Activated gamma-delta T cell treated with anti-CD3 and anti-CD28 coated beads, Interleukin-2, amount 50 U/mL, for 16 hours (primary cell): ENCODE measurements around the gene PNPLA1.

Experiments used
- DNase-seq: peaks from one replicate; pipeline ENCODE4 v3.0.0-alpha.2; 2020; ENCODE audit warnings: low read depth

The PNPLA1 gene

DNA sequence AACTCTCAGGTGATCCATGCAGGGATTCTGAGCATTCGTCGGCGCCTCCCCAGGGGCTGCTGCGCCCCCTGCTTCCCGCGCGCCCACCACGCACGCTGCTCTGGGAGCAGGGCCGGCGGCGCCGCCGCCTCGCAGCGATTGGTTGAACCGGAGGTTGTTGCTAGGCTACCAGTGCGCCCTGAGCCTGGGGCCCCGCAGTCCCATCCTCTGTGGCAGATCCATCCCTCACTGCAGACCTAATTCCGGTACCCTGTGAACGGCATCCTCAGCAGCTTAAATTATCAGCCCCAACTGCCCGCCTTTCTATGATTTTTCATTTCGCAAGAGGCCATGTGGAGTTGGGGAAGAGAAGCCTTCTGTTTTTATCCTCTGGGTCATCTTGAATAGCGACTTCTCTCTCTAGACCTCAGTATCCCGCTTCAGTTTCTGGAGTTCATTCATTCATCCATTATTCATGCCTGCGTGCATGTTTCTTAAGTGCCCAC is 15.4 kb downstream of the PNPLA1 start:
- no peak for DNase-seq

DNA sequence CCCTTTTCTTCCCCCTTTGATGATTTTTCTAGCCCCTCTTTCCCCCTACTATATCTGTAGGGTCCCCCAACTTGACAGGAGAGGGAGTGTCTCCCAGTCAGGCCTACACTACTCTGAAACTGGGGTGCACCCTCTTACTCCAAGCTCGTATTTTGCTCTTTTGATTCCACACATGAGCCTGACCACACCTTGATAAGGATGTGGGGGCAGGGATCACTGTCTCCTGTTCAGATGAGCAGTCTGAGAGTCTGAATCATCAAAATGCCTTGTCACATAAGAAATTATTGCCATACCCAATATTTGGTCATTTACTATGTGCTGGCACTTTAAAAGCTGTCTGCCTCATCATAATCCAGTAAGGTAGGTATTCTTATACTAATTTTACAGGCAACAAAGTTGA is 15.9 kb downstream of the PNPLA1 start:
- DNase-seq, result no peak

DNA sequence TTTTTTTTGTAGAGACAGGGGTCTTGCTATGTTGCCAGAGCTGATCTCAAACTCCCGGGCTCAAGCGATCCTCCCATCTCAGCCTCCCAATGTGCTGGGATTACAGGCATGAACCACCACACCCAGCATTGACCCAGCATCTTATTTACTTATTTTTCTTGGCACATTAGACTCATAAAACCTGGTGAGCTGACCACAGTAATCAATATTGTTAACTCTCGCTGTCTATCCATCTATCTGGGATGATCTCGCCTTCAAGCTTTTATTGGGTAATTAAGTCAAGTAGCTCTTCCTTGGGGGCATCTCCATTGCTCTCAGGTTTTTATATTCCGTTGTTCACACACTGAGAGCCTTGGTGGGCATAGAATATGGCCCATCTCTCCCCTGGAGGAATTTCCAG is 17.0 kb downstream of the PNPLA1 start:
- DNase-seq, result no peak

DNA sequence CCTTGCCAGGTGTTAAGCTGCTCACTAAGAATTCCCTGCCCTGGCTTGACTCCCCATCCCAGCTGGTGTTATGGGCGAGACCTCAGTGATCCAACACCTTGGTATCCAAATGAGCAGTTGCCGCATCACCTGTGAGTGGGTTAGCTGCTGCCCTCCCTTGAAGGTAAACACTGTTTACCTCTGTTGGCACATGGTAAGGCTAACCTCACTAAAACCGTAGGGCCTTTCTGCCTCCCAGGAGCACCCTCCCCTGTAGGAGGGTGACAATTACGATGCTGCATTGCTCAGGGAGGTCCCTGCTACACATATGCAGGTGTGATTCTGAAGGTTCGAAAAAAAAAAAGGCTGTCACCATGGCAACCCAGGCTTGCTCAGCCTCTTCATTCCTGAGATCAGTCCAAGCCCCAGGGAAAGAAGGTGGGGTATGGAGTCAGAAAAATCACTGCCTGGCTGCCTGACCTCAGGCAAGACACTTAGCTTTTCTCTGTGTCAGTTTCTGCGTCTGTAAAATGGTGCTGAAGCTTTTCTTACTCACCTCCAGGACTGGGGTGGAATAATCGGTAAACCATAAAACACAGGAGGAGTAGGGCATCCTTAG is 19.5 kb downstream of the PNPLA1 start:
- no peak for DNase-seq

DNA sequence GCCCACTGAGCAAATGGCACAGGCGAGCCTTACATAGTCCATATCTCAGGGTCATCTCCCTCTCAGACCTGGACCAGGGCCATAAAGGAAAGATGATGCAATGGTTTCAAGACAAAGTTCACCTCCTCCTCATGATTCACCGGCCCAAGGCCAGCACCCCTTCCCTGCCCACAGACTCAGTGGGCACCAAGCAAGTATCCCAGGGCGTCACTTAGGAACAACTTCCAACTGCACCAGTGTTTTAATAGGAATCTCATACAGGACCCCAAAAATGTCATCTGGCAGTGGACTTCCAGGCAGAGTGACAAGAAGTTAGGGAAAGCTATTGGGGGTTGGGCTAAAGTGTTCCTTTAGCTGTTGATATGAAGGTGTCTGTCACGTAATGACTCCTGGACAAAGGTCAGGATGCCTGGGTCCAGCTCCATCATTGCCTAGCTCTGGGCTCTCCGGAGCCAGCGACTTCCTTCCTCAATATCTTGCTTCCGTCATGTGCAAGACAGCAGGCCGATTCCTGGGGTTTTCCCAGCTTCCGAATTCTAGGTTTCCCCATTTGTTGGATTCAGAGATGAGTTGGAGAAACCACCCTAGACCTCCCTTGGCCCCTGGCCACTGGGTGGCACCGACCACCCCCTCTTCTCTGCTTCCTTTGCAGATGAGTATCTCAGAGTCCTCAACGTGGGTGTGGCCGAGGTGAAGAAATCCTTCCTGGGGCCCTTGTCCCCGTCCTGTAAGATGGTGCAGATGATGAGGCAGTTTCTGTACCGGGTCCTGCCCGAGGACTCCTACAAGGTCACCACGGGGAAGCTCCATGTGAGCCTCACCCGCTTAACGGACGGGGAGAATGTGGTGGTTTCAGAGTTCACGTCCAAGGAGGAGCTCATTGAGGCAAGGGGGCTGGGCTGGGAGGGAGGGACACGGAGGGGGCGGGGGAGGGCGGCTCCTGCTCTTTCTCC is 21.1 kb downstream of the PNPLA1 start:
- DNase-seq, result no peak

DNA sequence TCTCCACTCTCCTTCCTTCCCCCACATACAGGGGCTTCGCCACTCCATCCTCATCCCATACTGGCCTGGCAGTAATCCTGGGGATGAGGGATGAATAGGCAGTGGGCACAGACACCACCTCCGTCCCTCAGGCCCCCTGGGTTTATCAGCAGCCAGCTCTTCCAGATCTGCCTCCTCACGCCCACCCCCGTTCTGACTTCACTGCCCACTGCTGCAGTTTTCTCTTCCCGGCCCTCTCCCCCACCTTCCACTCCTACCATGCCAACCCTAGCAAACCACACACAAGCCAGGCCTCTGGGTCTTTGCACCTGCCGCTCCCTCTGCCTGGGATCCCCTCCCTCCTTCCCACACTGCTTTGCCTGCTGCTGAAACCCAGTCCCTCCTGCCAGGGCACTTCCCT is 22.3 kb downstream of the PNPLA1 start:
- no peak for DNase-seq

DNA sequence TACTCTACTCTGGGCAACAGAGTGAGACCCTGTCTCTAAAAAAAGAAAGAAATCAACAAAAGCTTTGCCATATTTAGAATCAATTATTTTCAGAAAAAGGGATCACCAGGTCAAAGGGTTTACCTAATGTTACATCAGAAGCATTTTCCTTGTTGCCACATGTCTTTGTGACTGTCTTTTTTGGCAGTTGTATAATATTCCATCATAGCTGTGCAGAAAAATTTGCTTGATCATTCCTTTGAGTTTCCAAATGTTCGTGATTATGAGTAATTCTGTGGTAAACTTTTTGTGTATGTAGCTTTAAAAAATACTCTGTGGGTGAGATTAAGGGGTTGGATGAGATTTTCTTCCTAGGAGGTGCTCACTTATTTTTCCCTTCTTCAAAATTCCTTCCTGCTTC is 26.4 kb downstream of the PNPLA1 start:
- no peak for DNase-seq

DNA sequence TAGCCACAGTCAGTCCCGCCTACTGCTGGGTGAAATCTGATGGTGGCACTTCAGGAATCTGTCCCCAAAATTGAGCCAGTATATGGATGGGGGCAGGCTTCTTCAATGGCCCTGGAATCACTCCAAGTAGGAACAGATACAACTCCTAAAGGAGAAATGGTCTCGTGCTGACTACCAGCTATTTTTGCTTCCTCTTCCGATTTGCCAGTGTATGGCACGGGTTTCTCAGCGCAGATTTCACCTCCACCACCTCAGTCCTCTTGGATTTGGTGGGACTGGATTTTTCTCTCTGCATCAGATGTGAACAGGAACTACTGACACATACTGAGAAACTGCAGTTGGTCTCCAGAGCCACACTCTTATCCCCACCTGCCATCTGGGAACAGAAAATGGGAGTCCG is 27.2 kb downstream of the PNPLA1 start:
- DNase-seq, result no peak

DNA sequence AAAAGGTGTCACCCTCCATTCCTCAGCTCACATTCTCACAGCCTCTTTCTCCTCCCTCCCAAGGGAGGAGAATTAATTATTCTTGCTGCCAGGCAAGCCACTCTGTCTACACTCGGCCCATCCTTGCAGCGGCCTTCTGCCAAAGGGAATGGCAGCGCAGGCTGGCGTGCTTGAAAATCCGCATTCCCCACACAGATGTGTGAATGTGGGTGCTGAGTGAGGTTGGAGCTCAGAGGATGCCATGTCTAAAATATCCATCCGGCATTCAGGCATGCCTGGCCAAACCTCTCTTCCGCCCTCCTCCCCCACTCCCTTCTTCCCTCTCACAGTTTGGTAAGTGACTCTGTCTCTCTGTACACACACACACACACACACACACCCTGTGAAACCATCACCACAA is 27.7 kb downstream of the PNPLA1 start:
- no peak for DNase-seq

DNA sequence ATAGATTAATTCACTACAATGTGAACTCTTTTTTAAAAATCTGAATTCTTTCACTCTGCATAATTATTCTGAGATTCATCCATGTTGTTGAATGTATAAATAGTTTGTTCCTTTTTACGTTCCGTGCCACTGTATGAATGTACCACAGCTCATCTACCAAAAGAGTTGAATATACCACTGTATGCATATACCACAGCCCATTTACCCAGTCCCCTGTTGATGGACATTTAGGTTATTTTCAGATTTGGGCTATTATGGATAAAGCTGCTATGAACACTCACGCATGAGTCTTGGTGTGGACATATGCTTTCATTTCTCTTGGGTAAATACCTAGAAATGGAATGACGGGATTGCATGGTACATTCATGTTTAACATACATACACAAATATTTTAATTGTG is 28.2 kb downstream of the PNPLA1 start:
- DNase-seq, result no peak

DNA sequence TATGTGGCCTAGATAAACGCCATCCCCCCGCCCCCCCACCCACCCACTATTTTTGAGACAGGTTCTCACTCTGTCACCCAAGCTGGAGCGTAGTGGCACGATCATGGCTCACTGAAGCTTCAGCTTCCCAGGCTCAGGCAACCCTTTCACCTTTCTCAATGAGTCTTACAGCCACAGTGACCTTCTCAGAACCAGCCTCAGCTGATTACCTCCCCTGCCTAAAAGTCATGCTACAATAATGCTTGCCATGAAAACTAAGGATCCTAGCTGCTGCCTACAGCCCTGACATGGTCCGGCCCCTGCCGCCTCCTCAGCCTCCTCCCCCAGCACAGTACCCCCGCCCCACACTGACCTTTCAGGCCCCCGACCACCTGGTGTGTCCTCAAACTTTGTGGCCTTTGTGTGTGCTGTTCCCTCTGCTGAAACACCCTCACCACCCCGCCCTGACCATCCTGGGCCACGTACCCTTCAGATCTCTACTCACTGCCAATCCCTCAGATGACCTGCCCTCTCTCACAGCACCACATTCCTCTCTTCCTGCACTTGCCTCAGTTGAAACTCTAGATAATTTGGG is 31.3 kb downstream of the PNPLA1 start:
- DNase-seq, result no peak

DNA sequence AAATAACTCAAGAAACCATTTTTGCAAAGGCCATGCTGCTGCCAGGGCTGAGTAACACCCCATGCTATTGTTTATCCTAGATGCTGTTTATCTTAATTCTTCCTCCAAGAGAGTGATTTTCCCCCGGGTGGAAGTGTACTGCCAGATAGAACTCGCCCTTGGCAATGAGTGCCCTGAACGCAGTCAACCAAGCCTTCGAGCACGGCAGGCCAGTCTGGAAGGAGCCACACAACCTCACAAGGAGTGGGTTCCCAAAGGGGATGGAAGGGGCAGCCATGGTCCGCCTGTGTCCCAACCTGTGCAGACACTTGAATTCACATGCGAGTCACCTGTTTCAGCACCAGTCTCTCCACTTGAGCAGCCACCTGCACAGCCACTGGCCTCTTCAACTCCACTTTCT is 31.9 kb downstream of the PNPLA1 start:
- no peak for DNase-seq

DNA sequence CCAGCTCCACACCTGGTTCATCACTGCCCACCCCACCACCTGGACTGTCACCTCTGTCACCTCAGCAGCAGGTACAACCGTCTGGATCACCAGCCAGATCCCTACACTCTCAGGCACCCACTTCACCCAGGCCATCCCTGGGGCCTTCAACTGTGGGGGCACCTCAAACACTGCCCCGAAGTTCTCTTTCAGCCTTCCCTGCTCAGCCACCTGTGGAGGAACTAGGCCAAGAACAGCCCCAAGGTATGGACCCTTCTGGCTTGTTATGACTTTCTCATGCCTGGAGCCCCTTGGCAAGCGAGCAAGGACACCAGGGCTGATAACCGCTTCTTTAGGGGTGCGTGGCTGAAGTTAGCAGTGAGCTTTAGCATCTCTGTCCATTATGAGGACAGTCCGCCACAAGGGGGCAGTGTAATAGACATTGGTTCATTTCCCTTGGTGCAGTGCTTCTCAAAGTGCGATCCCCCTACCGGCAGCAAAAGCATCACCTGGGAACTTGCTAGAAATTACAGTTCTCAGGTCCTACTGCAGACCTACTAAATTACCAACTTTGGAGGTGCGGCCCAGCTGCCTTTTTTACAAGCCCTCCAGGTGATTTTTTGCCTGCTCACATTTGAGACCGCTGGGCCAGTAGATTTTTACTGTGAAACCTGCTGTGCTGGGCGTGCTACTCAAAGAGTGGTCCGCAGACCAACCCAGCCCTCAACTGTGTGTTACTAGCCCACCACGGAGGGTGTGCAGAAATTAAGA is 32.5 kb downstream of the PNPLA1 start:
- peak; percentile 95 for DNase-seq

DNA sequence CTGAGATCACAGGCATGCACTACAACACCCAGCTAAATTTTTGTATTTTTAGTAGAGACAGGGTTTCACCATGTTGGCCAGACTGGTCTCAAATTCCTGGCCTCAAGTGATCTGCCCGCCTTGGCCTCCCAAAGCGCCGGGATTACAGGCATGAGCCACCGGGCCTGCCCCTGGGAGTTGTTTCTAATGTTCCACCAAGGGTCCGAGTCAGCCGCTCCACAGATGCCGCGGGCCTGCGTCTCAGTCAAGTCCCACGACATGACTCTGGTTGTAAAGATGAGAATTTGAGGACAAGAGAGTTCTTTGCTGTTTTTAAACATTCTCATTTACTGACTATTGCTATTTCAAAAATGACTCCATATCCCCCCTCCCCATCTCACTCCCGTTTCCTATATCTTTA is 36.0 kb downstream of the PNPLA1 start:
- no peak for DNase-seq

DNA sequence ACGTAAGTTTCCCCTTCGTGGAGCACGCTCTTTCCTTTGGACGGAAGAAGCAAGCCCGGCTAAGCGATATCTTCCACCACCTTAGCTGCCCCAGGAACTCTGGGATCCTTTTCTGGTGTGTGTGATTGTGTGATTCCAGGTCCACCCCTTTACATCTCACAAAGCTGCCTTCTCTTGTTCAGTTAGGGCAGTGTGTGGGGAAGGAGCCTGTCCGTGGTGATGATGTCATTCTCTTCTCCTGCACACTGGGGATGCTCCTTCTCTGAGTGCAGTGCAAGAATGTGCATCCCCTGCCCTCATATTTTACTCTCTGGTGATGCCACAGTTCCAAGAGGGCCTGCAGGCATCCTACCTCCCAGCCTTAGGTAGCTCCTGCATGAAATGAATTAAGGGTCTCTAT is 36.5 kb downstream of the PNPLA1 start:
- DNase-seq, result no peak

DNA sequence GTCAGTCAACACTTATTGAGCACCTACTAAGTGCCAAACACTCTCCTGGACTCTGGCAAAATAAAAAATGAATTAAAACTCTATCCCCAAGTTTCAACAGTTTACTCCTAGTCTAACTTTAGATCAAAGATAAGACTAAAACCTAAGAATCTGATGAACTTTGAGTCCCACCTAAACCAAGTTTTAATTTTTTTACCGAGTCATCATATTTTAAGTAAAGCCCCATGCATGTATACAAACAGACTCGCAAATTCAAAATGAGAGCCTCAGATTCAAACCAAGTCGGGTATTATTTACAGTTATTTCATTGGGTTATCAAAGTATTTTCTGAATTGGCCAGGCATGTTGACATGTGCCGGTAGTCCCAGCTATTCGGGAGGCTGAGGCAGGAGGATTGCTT is 38.7 kb downstream of the PNPLA1 start:
- DNase-seq, result no peak

DNA sequence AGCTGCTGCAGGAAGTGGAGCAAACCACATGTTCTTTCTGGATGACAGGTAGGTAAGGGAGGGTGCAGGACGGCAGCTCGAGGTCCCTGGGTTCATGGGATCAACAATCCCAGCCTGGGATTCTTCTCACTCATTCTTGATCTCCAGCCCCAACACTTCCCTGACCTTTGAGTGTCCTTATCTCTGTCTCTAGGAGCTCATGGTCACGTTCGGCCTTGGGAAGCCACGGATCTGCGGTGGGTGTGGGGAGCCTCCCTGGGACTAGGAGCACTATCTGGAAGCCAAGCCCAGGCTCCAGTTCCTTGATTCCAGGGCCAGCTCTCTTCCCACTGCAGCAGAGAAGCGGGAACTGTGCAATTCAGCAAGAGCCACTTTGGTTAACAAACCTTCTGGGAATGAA is 39.3 kb downstream of the PNPLA1 start:
- DNase-seq, result no peak

DNA sequence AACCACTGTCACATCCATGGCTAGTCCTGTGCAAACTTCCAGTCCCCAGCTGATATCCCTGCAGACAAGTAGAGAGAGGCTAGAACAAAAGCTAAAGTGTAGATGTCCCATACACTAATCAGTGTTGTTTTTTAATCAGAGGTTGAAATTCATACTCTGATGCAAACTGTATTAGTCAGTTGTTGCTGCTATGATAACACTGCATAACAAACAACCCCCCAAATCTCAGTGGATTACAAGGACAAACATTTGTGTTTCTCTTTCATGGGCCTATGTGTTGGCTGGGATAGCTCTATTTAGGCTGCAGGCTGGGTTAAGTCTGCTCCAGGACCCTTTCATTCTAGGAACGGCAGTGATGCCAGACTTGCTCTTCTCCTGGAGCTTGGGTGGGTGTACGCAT is 40.0 kb downstream of the PNPLA1 start:
- no peak for DNase-seq

DNA sequence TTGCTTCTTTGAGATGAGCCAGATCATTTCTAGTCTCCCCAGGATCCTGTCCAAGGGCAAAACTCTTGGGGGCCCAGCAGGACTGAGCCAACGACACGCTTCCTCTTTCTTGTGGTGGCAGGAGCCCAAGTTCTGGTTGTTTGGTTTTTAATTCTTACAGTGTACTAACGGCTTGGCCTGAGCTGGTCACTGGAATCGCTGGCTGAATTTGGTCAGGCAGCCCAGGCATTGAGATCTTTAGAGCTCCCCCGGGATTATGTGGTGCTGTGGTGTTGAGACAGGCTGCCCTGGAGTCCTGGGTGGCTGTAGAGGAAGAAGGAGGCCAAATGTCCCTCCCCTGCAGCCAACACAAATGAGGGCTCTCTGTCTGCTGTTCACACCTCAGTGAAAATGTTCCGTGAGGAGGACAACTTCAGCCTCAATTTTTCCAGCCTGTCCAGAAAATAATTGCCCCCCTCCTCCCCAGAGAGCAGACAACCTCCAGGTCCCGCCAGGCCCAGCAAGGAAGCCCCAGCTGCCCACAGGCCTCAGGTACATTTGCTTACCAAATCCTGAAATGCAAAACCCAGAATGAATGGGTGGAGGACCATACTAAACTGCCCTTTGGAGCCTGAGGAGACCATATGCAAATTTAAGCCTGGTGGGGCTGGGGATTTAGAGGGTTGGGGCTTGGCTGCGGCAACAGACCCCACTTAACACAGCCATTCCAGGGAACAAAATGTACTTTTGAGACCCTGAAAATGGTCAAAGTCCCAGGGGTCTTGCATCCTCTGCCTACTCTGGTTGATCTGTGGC is 43.2 kb downstream of the PNPLA1 start:
- DNase-seq, result no peak

DNA sequence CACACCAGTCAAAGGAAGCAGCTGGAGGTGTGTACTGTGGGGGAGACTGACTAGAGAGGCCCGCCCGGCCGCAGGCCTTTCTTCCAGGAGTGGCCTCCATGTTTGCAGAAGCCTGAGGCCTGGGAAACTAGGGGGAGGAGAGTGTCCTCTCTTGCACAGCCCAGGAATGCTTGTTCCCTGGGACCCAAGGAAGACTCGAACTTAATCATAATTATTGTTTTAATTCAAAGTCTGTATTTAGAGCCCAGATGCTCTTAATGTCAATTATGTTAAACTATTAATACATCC is 43.7 kb downstream of the PNPLA1 start:
- no peak for DNase-seq

DNA sequence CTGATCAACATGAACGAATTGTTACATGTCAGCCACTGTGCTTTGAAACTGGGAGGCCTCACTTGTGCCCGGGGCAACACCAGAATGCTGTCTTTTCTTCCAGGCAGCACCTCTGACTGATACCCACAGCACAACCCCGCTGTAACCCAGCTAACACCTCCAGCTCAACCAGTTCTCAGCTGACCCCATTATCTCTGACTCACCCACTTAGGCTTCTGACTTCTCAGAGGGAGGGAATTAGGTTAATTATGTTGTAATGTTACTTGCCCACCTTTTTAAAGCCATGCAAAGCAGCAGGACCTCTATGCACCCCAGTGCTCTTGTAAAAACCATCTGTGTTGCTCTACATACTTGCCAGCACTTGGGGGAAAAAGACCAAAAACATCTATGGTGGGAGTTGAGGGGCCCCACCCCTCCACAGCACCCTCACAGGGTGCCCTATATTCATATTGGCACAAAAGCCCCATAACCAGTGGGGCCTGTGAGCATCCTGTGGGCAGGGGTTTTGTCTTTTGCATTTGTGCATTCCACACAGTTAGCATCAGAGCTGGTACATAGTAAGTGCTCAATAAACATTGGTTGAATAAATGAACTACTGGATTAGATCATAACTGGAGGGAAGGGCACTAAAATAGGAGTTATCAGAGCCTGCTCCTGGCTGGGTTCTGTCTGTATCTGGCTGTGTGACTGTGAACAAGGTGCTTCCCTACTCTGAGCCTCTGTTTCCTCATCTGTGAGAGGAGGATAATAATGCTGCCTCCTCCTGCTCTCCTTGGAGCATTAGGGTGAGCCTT is 44.6 kb downstream of the PNPLA1 start:
- DNase-seq, result no peak
